Inflammatory macrophage treated with lipopolysaccharide for 1 hour (primary cell): ENCODE measurements around the gene THADA.
"Not testable (repeated sequence)": the region's sequence is repeated elsewhere in the genome, so short reads cannot be mapped to it uniquely, and the experiment has no call there.

Source experiments
- DNase-seq, 2 donors: peaks; one replicate each; pipeline ENCODE4 v3.0.0-alpha.2; 2020 to 2022

The THADA gene

DNA sequence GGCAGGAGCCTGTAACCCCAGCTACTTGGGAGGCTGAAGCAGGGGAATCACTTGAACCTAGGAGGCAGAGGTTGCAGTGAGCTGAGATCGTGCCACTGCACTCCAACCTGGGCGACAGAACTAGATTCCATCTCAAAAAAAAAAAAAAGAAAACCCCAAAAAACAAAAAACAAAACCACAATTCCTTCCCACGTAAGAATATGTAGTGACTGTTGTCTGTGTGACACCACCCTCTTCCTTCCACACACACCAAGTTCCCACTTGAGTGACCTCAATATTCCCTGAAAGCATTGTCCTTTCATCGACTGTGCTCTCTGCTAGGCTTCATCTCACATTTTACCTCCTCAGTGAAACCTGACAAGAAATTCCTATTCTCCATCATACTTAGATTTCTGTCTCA, 8.8 kb upstream of the THADA start:
- DNase-seq: peak in 1 of 2 donors; percentile 12

DNA sequence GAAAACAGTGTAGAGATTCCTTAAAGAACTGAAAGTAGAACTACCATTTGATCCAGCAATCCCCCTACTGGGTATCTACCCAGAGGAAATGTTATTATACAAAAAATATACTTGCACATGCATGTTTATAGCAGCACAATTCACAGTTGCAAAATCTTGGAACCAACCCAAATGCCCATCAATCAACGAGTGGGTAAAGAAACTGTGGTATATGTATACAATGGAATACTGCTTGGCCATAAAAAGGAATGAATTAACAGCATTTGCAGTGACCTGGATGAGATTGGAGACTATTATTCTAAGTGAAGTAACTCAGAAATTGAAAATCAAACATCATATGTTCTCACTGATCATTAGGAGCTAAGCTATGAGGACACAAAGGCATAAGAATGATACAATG, 4.8 kb upstream of the THADA start:
- not testable (repeated sequence) for DNase-seq

DNA sequence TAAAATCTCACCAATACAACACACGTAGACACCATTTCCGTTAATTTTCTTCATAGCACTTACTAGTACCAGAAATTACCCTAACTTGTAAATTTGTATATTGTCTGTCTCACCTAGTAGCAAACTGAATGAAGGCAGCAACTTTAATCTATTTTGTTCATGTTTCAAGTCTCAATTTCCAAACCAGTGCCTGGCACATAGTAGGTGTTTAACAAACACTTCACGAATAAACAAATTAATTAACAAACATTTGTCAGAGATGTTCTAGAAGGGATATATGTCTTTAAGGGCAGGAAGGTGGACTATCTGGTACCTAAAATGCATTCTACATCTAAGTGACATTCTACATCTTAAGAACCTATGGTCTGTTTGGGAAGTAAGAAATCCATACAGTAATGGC, 963 bp downstream of the THADA start:
- no peak for DNase-seq

DNA sequence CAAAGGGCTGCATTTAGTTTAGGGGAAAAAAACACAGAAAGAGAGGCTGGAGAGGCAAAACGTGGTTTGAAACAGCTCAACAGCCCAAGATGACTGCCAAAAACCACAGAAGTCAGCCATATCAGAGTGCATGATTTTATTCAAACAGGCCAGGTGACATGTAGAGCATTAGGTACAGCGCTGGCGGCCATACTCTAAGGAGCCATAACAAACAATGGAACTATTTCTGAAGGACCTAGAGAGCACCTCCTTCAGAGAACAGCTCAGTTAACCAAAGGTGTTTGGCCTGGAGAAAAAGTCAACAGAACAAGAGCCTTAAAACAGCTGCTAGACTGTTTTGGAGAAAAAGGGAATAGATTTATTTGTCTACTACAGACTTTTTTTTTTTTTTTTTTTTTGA, 2.6 kb downstream of the THADA start:
- no peak for DNase-seq

DNA sequence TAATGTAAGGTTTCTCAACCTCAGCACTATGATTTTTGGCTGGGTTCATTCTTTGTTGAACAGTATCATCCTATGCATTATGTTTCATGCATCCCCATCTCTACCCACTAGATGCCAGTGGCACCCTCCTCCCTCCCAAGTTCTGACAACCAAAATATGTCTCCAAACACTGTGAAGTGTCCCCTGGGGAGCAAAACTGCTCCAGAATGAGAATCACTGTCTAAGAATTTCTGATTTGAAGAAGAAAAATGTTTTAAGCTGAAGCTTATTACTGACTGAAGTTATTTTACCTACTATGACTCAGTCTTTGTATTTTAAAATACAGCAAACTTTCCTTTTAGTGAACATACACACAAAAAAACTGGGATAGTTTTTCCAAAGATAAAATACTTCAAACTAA, 3.4 kb downstream of the THADA start:
- DNase-seq: no peak

DNA sequence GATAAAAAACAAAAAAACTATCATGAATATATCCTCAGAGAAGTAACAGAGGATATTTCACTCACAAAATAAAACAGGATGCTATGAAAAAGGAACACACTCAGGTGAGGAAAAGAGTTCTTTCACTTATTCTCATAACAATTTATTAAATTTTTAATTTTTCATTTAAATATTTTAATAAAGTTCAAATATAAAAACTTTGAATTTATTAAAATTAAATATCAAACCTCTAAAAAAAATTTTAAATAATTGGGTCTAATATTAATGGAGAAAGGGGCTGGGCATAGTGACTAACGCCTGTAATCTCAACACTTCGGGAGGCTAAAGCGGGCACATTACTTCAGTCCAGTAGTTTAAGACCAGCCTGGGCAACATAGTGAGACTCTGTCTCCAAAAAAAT, 10.1 kb downstream of the THADA start:
- DNase-seq: no peak

DNA sequence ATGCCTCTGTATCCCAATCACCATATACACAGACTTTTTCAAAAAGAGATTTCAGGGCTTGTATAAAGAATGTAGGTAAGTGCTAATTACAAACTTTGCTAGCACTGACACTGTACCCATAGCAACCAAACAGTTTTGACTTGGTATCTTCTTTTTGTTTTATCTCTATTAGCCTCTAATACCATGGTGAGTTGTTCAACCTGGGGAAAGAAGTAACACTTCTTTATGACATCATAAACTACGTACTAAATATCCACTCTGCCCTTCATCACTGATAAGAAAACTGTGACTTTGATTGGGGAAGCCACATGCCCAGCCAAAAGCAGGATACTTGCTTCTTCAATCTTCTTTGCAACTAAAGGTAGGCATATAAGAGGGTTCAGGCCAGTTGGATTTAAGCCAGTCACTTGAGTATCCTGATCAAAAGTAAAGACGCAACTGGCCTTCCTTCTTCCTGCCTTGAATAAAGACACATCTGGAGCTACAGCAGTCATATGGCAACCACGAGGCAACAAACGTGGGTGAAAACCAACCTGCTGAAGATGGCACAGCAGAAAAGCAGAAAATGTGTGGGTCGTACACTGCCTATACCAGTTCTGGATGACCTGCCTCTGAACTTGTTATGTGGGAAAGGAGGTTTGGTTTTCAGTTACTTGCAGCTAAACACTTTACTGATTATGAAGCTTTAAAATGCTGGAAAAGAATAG, 16.4 kb downstream of the THADA start:
- DNase-seq: no peak

DNA sequence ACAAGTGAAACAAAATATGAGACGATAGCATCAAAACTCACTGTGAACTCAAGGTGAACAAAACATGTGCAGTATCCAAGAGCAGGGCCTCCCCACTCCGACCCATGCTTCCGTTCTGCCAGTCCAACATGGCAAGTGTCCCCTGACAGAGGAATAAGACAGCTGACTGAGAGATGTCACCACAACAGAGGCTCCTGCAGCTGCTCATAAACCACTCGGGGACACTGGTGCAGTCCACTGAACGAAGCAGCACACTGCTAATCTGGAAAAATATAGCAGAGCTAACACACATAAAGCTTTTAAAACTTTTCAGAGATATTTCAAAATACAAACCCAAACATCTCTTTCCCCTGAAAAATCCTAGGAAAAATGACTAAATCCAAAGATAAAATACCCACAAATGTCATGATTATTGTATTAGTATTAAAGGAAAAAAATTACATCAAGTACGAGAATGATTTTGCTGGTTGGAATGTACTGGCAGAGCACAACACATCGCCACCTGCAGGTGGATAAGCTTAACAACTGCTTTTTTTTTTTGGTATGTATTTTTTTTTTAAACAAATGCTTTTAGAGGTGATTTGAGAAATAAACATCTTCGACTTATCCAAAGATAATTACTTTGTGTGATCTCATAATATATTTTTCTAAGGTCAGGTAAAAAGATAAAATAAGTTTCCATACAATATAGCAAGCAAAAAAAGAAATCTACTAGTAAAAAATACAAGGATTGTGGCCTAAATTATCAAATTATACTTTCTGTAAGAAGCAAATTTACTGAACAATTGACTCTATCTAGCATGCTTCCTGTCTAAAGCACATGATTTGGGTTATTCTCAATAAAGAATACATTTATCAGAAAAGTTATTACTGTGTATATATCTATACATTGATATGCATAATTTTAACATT, 18.6 kb downstream of the THADA start:
- peak; percentile 37 to 39 for DNase-seq

DNA sequence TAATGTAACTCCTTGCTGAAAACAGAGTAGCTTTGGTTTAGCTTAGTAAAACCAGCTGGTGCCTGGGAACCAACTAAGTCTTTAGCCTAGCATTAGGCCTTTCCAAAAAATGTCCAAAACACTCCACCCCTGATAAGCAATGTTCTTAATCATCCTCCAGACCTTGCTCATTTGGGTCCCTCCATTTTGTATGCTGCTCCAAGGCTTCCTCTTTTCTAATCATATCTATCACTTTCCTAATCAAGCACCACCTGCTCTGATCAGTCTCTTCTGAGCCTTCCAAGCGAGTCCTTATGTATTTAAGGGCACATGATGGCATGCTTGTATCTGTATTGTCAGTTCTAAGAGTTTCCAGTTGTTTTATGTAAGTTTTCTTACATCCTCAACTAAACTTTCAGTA, 23.6 kb downstream of the THADA start:
- DNase-seq: no peak

DNA sequence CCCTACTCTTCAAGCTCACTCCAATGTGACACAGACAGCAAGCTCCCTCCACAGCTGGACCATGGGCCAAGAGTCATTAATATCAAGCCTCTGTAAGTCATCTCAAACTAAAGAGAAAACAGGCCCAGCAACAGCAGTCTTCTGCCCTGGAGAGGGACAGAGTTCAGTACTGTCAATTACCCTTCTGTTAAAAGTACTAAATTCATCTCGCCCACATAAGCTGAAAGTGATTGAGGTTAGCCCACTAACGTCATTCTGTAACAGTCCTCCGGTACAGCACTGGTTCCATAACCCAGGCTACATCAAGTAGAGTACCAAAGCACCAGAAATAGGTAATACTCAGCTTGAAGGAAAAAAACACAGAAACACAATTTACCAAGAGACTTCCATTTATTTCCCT, 25.9 kb downstream of the THADA start:
- no peak for DNase-seq

DNA sequence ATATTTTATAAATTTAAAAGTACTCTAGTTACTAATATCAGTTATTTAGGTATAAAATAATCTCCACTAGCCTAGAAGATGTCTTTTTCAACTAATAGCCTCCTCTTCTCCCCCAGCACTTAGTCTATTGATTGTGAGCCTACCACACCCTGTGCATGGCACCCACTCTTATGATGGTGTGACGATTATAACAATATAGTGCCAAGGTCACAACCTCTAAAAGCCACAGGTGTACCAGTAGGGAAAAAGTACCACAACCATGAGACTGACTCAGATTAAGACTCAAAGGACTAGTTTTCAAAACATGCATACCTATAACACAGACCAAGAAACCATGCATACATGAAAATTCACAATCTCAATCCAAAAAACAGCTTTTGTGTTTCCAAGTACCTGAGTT, 27.6 kb downstream of the THADA start:
- DNase-seq: no peak

DNA sequence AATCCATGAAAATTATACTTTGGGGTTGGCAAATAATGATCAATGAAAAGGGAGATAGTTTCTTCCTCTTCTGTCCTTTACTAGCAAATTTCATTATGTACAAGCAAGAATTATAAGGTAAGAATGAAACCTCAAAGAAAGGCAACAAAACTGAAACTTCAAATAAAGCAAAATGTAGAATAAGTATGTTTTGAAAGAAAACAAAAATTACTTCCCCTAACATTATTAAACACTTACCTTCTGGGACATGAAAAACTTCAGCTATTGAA, 29.4 kb downstream of the THADA start:
- DNase-seq: peak in 1 of 2 donors; percentile 3

DNA sequence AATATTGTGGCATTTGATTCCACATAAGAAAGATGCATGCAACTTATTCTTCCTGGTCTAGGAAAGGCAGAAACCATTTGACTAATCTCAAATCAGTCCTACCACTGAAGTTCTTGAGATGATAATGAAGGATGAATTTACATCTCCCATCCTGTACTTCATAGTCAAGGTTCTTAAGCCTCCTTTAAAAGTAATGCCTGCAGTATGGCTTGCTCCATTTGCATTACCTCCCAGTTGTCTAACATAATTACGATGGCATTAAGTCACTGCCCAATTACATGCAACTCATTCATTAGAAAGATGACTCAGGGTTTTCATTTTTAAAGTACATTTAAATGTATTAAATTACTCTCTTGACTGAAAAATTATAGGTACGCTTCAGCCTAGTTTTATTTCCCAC, 32.2 kb downstream of the THADA start:
- no peak for DNase-seq

DNA sequence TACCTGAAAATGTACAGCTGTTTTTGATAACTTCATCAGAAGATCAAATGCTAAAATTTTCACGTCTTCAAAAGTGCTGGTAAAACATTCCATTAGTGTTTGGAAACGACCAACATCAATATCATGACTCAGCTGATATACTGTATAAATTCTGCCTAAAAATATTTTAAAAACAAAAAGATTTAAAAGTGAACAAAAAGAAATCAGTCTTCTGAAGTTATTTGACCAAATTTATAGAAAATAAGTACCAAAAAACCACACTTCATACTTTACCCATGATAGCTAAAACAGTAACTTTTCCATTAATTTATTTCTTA, 35.6 kb downstream of the THADA start:
- no peak for DNase-seq

DNA sequence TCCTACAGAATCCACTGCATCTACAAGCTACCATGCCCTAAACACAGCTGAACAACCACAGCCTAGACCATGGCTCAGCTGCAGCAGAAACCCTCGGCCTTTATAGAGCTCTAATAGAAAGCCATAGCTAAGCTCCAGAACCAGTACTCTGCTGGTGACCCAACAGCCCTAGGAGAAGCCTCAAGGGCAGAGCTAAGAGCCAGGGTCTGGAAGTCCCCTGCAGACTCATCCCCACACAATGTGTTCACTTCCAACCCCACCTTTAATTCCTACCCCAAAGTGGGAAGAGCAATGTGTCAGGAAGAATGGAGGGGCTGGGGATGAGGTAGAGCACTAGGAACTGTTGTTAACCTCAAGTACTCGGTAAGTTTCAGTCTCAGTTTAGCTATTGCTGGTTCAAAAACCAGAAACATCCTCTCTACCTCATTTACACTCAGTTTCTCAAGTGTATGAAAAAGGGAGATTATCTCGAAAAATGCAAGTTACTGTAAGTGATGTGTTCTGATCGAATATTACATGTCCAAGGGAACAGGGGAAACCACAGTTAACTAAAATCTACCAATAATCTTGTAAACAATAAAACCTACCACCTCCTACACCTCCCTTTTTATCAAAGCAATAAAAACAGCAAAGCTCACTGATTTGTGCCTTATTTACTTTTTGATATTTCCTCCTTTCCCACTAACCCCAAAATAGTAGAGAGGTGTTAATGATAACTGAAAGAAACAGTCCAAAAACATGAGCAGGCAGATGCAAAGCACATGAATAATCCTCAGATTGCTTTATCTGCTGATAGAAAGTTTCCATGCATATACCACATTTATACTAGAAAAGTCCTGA, 36.2 kb downstream of the THADA start:
- DNase-seq: no peak

DNA sequence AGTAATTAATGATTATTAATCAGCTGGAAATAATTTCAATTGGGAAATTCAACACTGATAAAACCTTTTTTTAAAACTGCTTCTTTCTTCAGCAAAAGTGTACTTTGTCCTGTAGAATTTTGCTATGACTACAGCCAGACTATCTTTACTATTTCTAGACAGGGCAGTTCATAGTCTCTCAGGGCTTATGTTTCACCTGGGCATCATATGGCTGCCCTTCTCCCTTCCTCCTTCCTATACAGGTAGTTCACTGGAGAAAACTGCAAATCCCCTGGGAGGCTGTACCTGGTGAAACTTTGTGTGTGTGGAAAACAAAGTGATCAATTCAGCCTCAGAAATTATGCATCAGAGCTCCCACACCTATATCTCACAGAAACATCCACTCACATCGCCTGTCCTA, 38.6 kb downstream of the THADA start:
- DNase-seq: no peak

DNA sequence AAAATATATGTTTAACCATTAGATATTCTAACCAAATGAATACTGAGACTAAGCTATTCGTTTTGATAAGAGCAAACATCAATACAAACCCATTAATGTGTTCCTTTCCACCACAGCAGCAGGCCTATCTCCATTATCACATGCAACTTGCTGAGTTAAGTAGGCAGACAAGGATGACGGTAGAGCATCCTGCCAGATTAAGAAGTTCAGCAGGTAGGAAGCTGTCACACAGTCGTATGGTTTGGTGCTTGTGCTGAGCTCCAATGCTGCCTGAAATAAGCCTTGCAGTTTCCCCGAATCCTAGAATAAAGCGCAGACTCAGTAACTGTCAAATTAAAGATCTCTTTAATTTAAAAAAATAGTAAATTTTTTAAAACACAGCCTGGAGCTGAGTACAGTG, 39.6 kb downstream of the THADA start:
- no peak for DNase-seq

DNA sequence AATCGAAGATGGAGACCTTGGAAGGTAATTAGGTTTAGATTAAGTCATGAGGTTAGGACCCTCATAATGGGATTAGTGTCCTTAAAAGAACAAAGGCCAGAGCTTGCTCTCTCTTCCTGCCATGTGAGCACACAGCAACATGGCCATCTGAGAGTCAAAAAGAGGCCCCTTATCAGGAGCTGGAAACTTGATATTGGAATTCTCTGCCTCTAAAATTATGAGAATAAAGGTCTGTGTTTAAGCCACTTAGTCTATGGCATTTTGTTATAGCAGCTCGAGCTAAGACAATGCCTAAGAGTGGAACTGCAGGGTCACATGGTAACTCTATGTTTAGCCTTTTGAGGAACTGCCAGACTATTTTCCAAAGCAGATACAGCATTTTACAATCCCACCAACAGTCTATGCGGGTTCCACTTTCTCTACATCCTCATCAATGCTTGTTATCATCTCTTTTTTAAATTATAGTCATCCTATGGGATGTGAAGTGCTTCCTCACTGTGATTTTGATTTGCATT, 42.4 kb downstream of the THADA start:
- DNase-seq: peak in 1 of 2 donors; percentile 16

DNA sequence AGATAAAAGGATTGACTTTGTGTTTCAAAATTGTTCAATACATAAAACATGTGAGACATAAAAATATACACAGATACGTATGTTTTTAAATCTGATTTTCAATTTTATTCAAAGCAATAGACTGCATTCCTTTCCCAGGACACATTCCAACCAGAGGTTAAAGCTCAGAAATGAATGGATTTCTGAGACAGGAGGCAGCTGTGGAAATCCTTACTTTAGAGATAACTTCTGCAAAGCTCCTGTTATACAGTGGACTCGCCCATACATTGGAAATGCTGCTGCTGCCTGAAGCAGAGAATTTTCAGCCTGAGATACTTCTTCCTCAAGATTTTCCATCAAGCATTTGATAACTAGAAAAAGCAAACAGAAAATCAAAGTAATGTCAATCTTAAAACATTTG, 43.8 kb downstream of the THADA start:
- DNase-seq: no peak

DNA sequence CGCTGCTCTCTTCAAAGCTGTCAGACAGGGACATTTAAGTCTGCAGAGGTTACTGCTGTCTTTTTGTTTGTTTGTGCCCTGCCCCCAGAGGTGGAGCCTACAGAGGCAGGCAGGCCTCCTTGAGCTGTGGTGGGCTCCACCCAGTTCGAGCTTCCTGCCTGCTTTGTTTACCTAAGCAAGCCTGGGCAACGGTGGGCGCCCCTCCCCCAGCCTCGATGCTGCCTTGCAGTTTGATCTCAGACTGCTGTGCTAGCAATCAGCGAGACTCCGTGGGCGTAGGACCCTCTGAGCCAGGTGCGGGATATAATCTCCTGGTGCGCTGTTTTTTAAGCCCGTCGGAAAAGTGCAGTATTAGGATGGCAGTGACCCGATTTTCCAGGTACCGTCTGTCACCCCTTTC, 47.5 kb downstream of the THADA start:
- not testable (repeated sequence) for DNase-seq

DNA sequence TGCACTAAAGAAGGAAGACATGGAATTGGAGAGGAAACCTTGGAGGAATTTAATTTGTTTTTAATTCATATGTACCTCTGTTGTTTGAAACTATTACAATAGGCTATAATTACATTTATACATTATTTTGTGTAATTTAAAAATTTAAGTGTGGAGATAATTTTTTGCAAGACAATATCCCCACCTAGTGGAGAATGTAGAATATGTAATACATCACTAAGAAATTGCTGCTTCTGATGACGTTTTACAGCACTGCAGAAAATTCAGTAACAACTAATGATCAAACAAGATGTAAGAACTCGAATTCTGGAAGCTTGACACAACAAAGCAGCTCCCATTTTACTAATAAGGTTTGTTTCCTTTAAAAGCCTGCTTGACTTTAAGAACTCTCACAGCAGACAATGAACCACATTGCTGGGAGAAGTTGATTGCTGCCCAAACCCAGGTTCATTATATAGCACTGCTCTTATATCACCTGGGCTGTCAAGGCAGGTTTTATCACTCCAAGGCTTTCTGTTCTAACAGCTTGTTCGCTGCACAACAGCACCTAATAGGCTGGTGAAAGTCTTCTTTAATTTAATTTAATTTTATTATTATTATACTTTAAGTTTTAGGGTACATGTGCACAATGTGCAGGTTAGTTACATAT, 53.4 kb downstream of the THADA start:
- DNase-seq: peak; percentile 45 to 75

DNA sequence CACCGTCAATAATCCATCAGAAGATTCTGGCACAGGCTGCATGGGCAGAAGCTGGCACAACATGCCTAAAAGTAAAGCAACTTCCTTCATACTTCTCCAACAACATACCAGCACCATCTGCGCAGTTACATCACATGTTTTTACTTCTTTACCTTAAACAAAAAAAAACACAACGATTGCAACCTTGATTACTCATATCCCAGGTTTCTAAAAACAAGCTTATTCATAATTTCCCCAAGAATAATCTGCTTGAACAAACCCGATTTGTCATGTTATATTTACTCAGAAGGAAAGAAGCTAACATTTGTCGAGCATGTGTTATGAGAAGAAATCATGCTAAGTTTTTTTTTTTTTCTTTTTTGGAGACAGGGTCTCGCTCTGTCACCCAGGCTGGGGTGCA, 54.7 kb downstream of the THADA start:
- no peak for DNase-seq
